Astrocyte of the spinal cord (primary cell): ENCODE measurements around the gene UST.

Experiments
- DNase-seq: peaks from one replicate; pipeline ENCODE4 v3.0.0; 2011; ENCODE audit warnings: low read depth, low spot score
- H3K4me3 ChIP-seq: 2 replicates; pipeline ENCODE4 v1.5.1; 2011; ENCODE audit warnings: low read depth, mild to moderate bottlenecking, low read length, moderate library complexity
- CTCF ChIP-seq: IDR thresholded peaks from 2 replicates; pipeline ENCODE4 v1.5.1; 2012; ENCODE audit warnings: low read depth, mild to moderate bottlenecking, low read length, inconsistent platforms
- in situ Hi-C: cut with HindIII; loops from 2 replicates; pipeline ENCODE4 v1.10.0; 2017; ENCODE audit warnings: low sequenced_read_pairs

Gene UST

GRCh38 chr6:149108749-149109100 lies 361.9 kb downstream of the UST start:
- DNase-seq: no peak
- no peak for TF ChIP-seq CTCF
- H3K4me3 ChIP-seq: no peak overlapping the region
- in situ Hi-C loops: no loop called here

GRCh38 chr6:149109397-149110070 lies 362.7 kb downstream of the UST start:
- no peak for TF ChIP-seq CTCF
- no peak for DNase-seq
- no peak overlapping the region for H3K4me3 ChIP-seq
- in situ Hi-C loops: no loop called here

GRCh38 chr6:149111556-149112115 lies 364.8 kb downstream of the UST start:
- no peak for DNase-seq
- in situ Hi-C loops: no loop called here
- TF ChIP-seq CTCF: no peak
- no peak overlapping the region for H3K4me3 ChIP-seq

- in situ Hi-C loops: no loop called here
Observed at GRCh38 chr6:149112976-149113375, 366.1 kb downstream of the UST start.

GRCh38 chr6:149114167-149114566 lies 367.3 kb downstream of the UST start:
- no peak for DNase-seq
- in situ Hi-C loops: no loop called here

More at GRCh38 chr6:149112976-149113375, 366.1 kb downstream of the UST start:
- DNase-seq: no peak
- H3K4me3 ChIP-seq: no peak overlapping the region
- TF ChIP-seq CTCF: no peak

GRCh38 chr6:149118737-149119653 lies 372.2 kb downstream of the UST start:
- DNase-seq: no peak
- in situ Hi-C loops: no loop called here
- TF ChIP-seq CTCF: no peak
- no peak overlapping the region for H3K4me3 ChIP-seq

More at GRCh38 chr6:149114167-149114566, 367.3 kb downstream of the UST start:
- no peak for TF ChIP-seq CTCF
- no peak overlapping the region for H3K4me3 ChIP-seq
